ENCODE results near the gene TMC1.
A peak's percentile ranks its signal among the peaks of the same experiment; 100 is the strongest.
"Not testable (repeated sequence)": the region's sequence is repeated elsewhere in the genome, so short reads cannot be mapped to it uniquely, and the experiment has no call there.

The TMC1 gene

DNA sequence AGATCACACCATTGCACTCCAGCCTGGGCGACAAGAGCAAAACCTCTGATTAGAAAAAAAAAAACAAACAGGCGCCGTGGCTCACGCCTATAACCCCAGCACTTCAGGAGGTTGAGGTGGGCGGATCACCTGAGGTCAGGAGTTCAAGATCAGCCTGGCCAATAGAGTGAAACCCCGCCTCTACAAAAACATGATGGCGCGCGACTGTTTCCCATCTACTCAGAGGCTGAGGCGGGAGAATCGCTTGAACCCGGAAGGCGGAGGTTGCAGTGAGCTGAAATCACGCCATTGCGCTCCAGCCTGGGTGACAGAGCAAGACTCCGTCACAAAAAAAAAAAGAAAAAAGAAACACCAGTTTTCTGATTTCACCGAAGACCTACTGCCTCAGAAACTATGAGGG, at the start of gene TMC1:
TMC1 (plus strand) TSS at position 193 of the 400 bp plus-strand sequence. CDS start 127,041 bp downstream, outside the sequence.
- H3K9me3 ChIP-seq (ENCODE audit: control insufficient read depth in 1 of 2, low read length in 2 of 2); H3K4me3 ChIP-seq (ENCODE audit: low read depth in 1 of 2, low read length in 2 of 2); H3K27ac ChIP-seq (ENCODE audit: low read depth, low read length); H3K9ac ChIP-seq (ENCODE audit: low read depth in 1 of 2, low read length in 2 of 2); H3K36me3 ChIP-seq (ENCODE audit: control insufficient read depth in 1 of 2, insufficient read depth in 2 of 2, low read length in 2 of 2); H3K27me3 ChIP-seq (ENCODE audit: control insufficient read depth in 1 of 2, insufficient read depth in 2 of 2, low read length in 2 of 2); H3K4me1 ChIP-seq (ENCODE audit: control insufficient read depth in 1 of 2, insufficient read depth in 2 of 2, low read length in 2 of 2): not testable (repeated sequence)

DNA sequence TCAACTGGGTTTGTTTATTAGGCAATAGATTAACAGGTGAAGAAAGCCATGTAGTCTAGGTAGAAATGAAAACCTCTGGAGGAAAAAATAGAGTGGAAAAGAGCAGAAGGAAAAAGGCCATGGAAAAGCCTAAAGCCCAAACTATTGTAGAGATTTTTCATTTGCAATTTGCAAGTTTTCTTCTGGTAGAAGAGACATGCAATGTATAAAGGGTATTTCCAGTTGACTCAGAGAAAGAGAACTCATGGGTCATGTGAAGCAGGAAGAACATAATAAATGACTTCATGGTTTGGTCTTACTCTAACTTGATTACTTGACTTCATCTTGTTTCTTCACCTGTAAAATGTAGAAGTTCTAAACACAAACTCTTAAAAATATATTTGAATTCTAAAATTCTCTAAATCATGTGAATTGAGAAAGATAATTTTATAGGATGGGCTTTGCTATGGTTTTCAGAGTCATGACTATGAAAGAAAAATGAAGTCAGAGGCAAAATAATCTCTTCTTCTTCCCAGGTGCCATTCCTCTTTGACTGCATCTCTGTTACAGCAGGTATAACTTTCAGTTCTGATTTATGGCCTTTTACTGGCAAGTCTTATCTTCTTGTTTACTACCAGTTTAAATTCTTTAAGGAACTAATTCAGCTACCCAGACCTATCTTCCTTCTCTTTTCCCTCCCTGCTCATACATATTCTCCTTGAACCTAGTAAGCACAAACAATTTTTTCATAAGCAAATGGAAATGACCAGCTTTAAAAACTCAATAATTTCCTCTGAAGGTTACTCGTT, 47.7 kb upstream of the TMC1 start:
- no peaks in the 10 kb centered on the region for H3K27me3 ChIP-seq (ENCODE audit: control insufficient read depth in 1 of 2, insufficient read depth in 2 of 2, low read length in 2 of 2)
- peaks cover 21 to 36% of the 10 kb centered on the region in 2 donors for H3K4me1 ChIP-seq (ENCODE audit: control insufficient read depth in 1 of 2, insufficient read depth in 2 of 2, low read length in 2 of 2)
- no peaks in the 10 kb centered on the region for H3K36me3 ChIP-seq (ENCODE audit: control insufficient read depth in 1 of 2, insufficient read depth in 2 of 2, low read length in 2 of 2)
- H3K27ac ChIP-seq (ENCODE audit: low read depth, low read length): no peak overlapping the region
- H3K9me3 ChIP-seq (ENCODE audit: control insufficient read depth in 1 of 2, low read length in 2 of 2): no peaks in the 10 kb centered on the region
- H3K4me3 ChIP-seq (ENCODE audit: low read depth in 1 of 2, low read length in 2 of 2): no peak overlapping the region
- H3K9ac ChIP-seq (ENCODE audit: low read depth in 1 of 2, low read length in 2 of 2): no peak overlapping the region

DNA sequence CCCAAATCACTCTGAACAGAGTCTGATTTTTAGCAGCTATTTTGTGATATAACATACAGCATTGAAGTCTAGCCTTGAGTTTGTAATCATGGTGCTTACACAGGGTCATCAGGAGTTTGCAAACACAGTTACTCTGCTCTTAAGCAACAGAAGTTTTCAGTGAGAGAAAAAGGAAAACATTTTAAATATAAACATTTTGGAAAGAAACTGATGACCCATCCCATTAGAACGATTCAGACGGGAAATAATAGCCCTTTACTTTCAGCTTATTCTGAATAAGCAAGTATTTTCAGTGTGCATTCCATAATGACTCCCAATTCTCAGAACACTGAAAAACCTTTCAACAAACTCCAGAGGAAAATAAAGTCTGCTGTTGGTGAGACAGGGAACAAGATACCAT, 46.7 kb upstream of the TMC1 start:
- H3K9me3 ChIP-seq (ENCODE audit: control insufficient read depth in 1 of 2, low read length in 2 of 2): no peaks in the 10 kb centered on the region
- no peak overlapping the region for H3K9ac ChIP-seq (ENCODE audit: low read depth in 1 of 2, low read length in 2 of 2)
- no peak overlapping the region for H3K27ac ChIP-seq (ENCODE audit: low read depth, low read length)
- no peaks in the 10 kb centered on the region for H3K27me3 ChIP-seq (ENCODE audit: control insufficient read depth in 1 of 2, insufficient read depth in 2 of 2, low read length in 2 of 2)
- H3K36me3 ChIP-seq (ENCODE audit: control insufficient read depth in 1 of 2, insufficient read depth in 2 of 2, low read length in 2 of 2): no peaks in the 10 kb centered on the region
- H3K4me3 ChIP-seq (ENCODE audit: low read depth in 1 of 2, low read length in 2 of 2): no peak overlapping the region
- peaks cover 21 to 36% of the 10 kb centered on the region in 2 donors for H3K4me1 ChIP-seq (ENCODE audit: control insufficient read depth in 1 of 2, insufficient read depth in 2 of 2, low read length in 2 of 2)

DNA sequence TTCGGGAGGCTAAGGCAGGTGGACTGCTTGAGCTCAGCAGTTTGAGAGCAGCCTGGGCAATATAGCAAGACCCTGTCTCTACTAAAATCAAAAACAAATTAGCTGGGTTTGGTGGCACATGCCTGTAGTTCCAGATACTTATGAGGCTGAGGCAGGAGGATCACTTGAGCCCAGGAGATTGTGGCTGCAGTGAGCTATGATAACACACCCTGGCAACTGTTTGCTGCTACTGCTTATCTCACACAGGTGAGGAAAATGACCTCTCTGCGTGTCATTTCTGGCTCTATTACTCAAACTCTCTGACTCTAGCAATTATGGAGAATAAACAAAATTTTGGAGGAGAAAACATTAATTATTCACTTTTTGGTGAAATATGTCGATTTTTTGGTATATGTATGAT, 45.3 kb upstream of the TMC1 start:
- H3K4me3 ChIP-seq (ENCODE audit: low read depth in 1 of 2, low read length in 2 of 2): no peak overlapping the region
- H3K9me3 ChIP-seq (ENCODE audit: control insufficient read depth in 1 of 2, low read length in 2 of 2): no peaks in the 10 kb centered on the region
- H3K27me3 ChIP-seq (ENCODE audit: control insufficient read depth in 1 of 2, insufficient read depth in 2 of 2, low read length in 2 of 2): no peaks in the 10 kb centered on the region
- H3K36me3 ChIP-seq (ENCODE audit: control insufficient read depth in 1 of 2, insufficient read depth in 2 of 2, low read length in 2 of 2): no peaks in the 10 kb centered on the region
- H3K4me1 ChIP-seq (ENCODE audit: control insufficient read depth in 1 of 2, insufficient read depth in 2 of 2, low read length in 2 of 2): peaks cover 21 to 40% of the 10 kb centered on the region in 2 donors
- H3K27ac ChIP-seq (ENCODE audit: low read depth, low read length): no peak overlapping the region
- H3K9ac ChIP-seq (ENCODE audit: low read depth in 1 of 2, low read length in 2 of 2): no peak overlapping the region

DNA sequence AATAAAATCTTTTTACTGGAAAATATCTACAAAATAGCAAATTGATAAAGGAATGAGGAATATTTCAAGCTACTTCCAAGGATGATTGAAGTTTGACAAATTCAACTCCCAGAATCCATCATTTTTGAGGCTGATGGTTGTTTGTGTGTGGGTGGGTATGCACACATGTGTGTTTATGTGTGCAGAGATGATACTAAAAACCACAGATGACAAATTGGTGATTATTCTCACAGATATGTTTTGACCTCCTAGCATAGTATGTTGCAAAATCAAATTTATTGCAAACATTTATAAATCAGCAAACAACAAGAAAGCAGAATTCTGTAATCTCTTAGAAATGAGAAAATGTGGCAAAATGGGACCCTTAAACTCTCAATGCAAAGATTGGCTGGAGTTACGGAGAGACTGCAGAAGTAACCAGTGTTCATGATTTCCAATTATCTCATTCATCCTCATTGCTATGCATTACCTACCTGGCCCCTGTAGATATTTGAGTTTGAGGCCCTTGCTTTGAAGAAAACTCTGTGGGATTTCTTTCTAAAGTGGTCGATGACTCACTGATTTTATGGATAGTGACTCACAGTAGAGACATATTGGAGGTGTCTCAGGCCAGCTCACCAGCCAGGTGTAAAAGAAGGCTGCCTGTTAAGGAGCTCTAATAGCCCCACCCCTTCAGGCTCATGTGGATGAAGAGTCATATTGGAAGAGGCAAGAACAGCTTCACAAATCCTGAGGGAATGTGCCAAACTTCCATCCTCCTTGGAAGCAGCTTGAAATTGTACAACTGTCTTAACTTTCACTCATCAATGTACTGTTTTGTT, 44.6 kb upstream of the TMC1 start:
- Histone ChIP-seq H3K27ac (ENCODE audit: low read depth, low read length) (no peak overlapping the region), H3K4me1 (ENCODE audit: control insufficient read depth in 1 of 2, insufficient read depth in 2 of 2, low read length in 2 of 2) (peaks cover 21 to 43% of the 10 kb centered on the region in 2 donors), H3K4me3 (ENCODE audit: low read depth in 1 of 2, low read length in 2 of 2) (no peak overlapping the region), H3K27me3 (ENCODE audit: control insufficient read depth in 1 of 2, insufficient read depth in 2 of 2, low read length in 2 of 2) (no peaks in the 10 kb centered on the region), H3K36me3 (ENCODE audit: control insufficient read depth in 1 of 2, insufficient read depth in 2 of 2, low read length in 2 of 2) (no peaks in the 10 kb centered on the region), H3K9ac (ENCODE audit: low read depth in 1 of 2, low read length in 2 of 2) (no peak overlapping the region), H3K9me3 (ENCODE audit: control insufficient read depth in 1 of 2, low read length in 2 of 2) (no peaks in the 10 kb centered on the region)

DNA sequence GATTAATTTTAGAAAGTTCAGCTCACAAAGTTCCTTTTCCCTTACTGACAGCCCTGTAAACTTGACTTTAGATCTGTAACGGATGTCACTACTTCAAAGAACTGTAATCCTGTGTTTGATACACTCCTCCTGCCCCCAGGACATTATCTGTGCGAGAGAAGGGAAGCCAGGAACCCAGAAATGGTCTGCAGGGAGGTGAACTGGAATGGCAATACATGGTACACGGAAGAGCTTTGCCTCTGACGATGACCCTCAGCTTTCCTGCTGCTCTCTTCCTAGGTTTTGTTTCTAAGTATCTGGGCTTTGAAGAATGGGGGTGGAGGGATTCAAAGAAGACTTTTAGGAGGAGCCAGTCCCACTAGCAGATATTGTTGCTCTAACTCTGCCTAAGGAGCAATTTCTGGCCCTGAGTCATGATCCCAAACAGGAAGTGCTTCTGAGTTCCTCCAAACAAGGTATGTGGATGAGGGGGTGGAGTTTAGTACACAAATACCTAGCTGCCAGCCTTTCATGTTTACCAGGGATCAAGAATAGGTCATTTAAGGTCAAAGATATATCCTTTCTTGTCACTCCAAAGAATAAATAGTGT, 43.4 kb upstream of the TMC1 start:
- H3K27me3 ChIP-seq (ENCODE audit: control insufficient read depth in 1 of 2, insufficient read depth in 2 of 2, low read length in 2 of 2): no peaks in the 10 kb centered on the region
- H3K27ac ChIP-seq (ENCODE audit: low read depth, low read length): peak overlapping the region; percentile 6
- H3K4me1 ChIP-seq (ENCODE audit: control insufficient read depth in 1 of 2, insufficient read depth in 2 of 2, low read length in 2 of 2): peaks cover 21 to 42% of the 10 kb centered on the region in 2 donors
- no peak overlapping the region for H3K4me3 ChIP-seq (ENCODE audit: low read depth in 1 of 2, low read length in 2 of 2)
- no peaks in the 10 kb centered on the region for H3K9me3 ChIP-seq (ENCODE audit: control insufficient read depth in 1 of 2, low read length in 2 of 2)
- H3K36me3 ChIP-seq (ENCODE audit: control insufficient read depth in 1 of 2, insufficient read depth in 2 of 2, low read length in 2 of 2): no peaks in the 10 kb centered on the region
- no peak overlapping the region for H3K9ac ChIP-seq (ENCODE audit: low read depth in 1 of 2, low read length in 2 of 2)

DNA sequence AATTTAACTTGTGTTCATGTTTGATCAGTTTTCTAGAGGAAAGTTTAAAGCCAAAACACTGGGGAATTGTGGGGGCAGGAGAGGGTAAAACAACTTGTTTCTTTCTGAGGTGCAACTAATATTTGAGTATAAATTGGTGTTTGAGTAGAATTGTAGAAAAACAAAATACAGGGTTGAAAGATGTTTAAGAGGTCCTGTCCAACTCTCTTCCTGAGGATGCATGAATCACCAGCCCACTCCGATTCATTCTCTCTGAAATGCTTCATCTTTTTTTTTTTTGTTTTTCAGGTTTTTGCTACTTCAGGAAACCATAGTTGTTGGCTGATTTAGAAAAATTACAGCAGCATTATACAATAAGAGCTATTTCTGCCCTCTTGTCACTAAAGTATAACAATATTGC, 42.4 kb upstream of the TMC1 start:
- Histone ChIP-seq H3K36me3 (ENCODE audit: control insufficient read depth in 1 of 2, insufficient read depth in 2 of 2, low read length in 2 of 2) (no peaks in the 10 kb centered on the region), H3K27me3 (ENCODE audit: control insufficient read depth in 1 of 2, insufficient read depth in 2 of 2, low read length in 2 of 2) (no peaks in the 10 kb centered on the region), H3K4me1 (ENCODE audit: control insufficient read depth in 1 of 2, insufficient read depth in 2 of 2, low read length in 2 of 2) (peaks cover 21 to 32% of the 10 kb centered on the region in 2 donors), H3K9ac (ENCODE audit: low read depth in 1 of 2, low read length in 2 of 2) (no peak overlapping the region), H3K9me3 (ENCODE audit: control insufficient read depth in 1 of 2, low read length in 2 of 2) (no peaks in the 10 kb centered on the region), H3K27ac (ENCODE audit: low read depth, low read length) (no peak overlapping the region), H3K4me3 (ENCODE audit: low read depth in 1 of 2, low read length in 2 of 2) (no peak overlapping the region)

DNA sequence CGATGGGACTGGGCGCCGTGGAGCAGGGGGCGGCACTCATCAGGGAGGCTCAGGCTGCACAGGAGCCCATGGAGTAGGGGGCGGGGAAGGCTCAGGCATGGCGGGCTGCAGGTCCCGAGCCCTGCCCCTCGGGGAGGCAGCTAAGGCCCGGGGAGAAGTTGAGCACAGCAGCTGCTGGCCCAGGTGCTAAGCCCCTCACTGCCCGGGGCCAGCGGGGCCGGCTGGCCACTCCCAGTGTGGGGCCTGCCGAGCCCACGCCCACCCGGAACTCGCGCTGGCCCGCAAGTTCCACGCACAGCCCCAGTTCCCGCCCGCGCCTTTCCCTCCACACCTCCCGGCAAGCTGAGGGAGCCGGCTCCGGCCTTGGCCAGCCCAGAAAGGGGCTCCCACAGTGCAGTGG, 41.1 kb upstream of the TMC1 start:
- not testable (repeated sequence) for H3K4me3 ChIP-seq (ENCODE audit: low read depth in 1 of 2, low read length in 2 of 2); H3K27me3 ChIP-seq (ENCODE audit: control insufficient read depth in 1 of 2, insufficient read depth in 2 of 2, low read length in 2 of 2); H3K9ac ChIP-seq (ENCODE audit: low read depth in 1 of 2, low read length in 2 of 2); H3K9me3 ChIP-seq (ENCODE audit: control insufficient read depth in 1 of 2, low read length in 2 of 2); H3K36me3 ChIP-seq (ENCODE audit: control insufficient read depth in 1 of 2, insufficient read depth in 2 of 2, low read length in 2 of 2); H3K27ac ChIP-seq (ENCODE audit: low read depth, low read length)
- H3K4me1 ChIP-seq (ENCODE audit: control insufficient read depth in 1 of 2, insufficient read depth in 2 of 2, low read length in 2 of 2): peaks cover 21 to 29% of the 10 kb centered on the region in 2 donors

DNA sequence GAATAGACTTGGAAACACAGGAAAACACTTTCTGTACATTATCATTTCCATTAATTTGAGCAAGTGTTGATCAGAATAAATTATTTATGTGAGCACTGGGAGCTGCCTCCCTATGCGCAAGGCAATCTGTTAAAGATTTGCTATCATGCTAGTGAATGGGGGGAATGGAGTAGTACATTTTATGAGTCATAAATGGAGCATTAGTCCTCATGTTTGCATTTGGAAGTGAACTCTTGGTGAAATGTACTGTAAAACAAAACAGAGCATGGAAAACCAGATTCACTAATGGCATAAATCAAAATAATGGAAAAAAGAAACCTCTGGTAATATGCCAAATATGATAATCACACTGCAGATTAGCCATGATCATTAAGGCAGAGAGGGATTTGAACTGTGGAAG, 40.5 kb upstream of the TMC1 start:
- no peak overlapping the region for H3K27ac ChIP-seq (ENCODE audit: low read depth, low read length)
- peaks cover 19 to 29% of the 10 kb centered on the region in 2 donors for H3K4me1 ChIP-seq (ENCODE audit: control insufficient read depth in 1 of 2, insufficient read depth in 2 of 2, low read length in 2 of 2)
- H3K4me3 ChIP-seq (ENCODE audit: low read depth in 1 of 2, low read length in 2 of 2): no peak overlapping the region
- H3K27me3 ChIP-seq (ENCODE audit: control insufficient read depth in 1 of 2, insufficient read depth in 2 of 2, low read length in 2 of 2): no peaks in the 10 kb centered on the region
- H3K9me3 ChIP-seq (ENCODE audit: control insufficient read depth in 1 of 2, low read length in 2 of 2): no peaks in the 10 kb centered on the region
- H3K36me3 ChIP-seq (ENCODE audit: control insufficient read depth in 1 of 2, insufficient read depth in 2 of 2, low read length in 2 of 2): no peaks in the 10 kb centered on the region
- H3K9ac ChIP-seq (ENCODE audit: low read depth in 1 of 2, low read length in 2 of 2): no peak overlapping the region

All from duodenal mucosa (tissue), 2 donors.